HepG2 (cell line): Measurements from ENCODE around the gene CTIF. TPM values are rescaled to one million over a fixed set of nuclear protein-coding genes. Genes with fewer than 3 reads are reported as not detected.

Source experiments
- ARID2 ChIP-seq: sonication (generic); formaldehyde crosslinking; IDR thresholded peaks from 2 replicates; pipeline ENCODE4 v1.8.1; 2022; ENCODE audit warnings: mild to moderate bottlenecking, missing genetic modification reagents, borderline replicate concordance
- CEBPB ChIP-seq: IDR thresholded peaks from 2 replicates; pipeline ENCODE4 v1.6.1; 2011; ENCODE audit warnings: low read depth, low read length, improper control_type of control experiment, borderline replicate concordance
- HNF4A ChIP-seq: sonication (generic); formaldehyde crosslinking; IDR thresholded peaks from 2 replicates; pipeline ENCODE4 v1.4.0; 2020; ENCODE audit warnings: missing genetic modification reagents
- HNRNPLL ChIP-seq: fragments of 200-400 bp; formaldehyde crosslinking; IDR thresholded peaks from 2 replicates; pipeline ENCODE4 v1.6.1; 2017; ENCODE audit warnings: mild to moderate bottlenecking, low read depth, low read length; ENCODE audit not compliant: poor library complexity, severe bottlenecking
- HOXA3 ChIP-seq: sonication (generic); formaldehyde crosslinking; IDR thresholded peaks from 2 replicates; pipeline ENCODE4 v1.5.0; 2020; ENCODE audit warnings: missing genetic modification reagents
- HOXA7 ChIP-seq: sonication (generic); formaldehyde crosslinking; IDR thresholded peaks from 2 replicates; pipeline ENCODE4 v1.8.1; 2022; ENCODE audit warnings: mild to moderate bottlenecking, missing genetic modification reagents, moderate library complexity
- HOXD1 ChIP-seq: sonication (generic); formaldehyde crosslinking; IDR thresholded peaks from 2 replicates; pipeline ENCODE4 v1.5.0; 2020; ENCODE audit warnings: missing genetic modification reagents
- KDM1A ChIP-seq: IDR thresholded peaks from 2 replicates; pipeline ENCODE4 v1.6.1; 2016; ENCODE audit warnings: missing compliant biosample characterization
- LCORL ChIP-seq, 2 experiments: fragments of 450-650 bp in 1 of 2; sonication (generic) in 1 of 2; formaldehyde crosslinking in 1 of 2; IDR thresholded peaks; 2 replicates each; pipeline versions ENCODE4 v1.5.0 to v1.6.1; 2017 to 2020; ENCODE audit warnings: antibody characterized with exemption in 1 of 2, missing genetic modification reagents in 1 of 2
- MLX ChIP-seq: IDR thresholded peaks from 2 replicates; pipeline ENCODE4 v1.6.1; 2016
- POLR2A ChIP-seq, 2 experiments: IDR thresholded peaks; 2 replicates each; pipeline ENCODE4 v1.6.1; 2011; ENCODE audit warnings: low read depth in 2 of 2, low read length in 2 of 2, mild to moderate bottlenecking in 1 of 2, moderate library complexity in 1 of 2; ENCODE audit not compliant: insufficient read depth in 1 of 2
- PRDM15 ChIP-seq: sonication (generic); formaldehyde crosslinking; IDR thresholded peaks from 2 replicates; pipeline ENCODE4 v1.4.0; 2020; ENCODE audit warnings: missing genetic modification reagents
- SATB2 ChIP-seq: sonication (generic); formaldehyde crosslinking; IDR thresholded peaks from 2 replicates; pipeline ENCODE4 v1.5.0; 2020; ENCODE audit warnings: missing genetic modification reagents
- SMARCE1 ChIP-seq: fragments of 450-650 bp; IDR thresholded peaks from 2 replicates; pipeline ENCODE4 v1.6.1; 2017; ENCODE audit warnings: borderline replicate concordance
- SOX13 ChIP-seq, 3 experiments: fragments of 450-650 bp in 1 of 3; sonication (generic) in 1 of 3; formaldehyde crosslinking in 1 of 3; IDR thresholded peaks in 2 of 3; conservative IDR thresholded peaks in 1 of 3; 2 replicates each; pipeline versions ENCODE4 v1.5.0 to v1.6.1; 2016 to 2020; ENCODE audit warnings: antibody characterized with exemption in 1 of 3, mild to moderate bottlenecking in 1 of 3, missing compliant biosample characterization in 1 of 3, missing genetic modification reagents in 1 of 3, moderate library complexity in 1 of 3
- SRSF1 ChIP-seq: fragments of 200-400 bp; formaldehyde crosslinking; optimal IDR thresholded peaks from 2 replicates; pipeline ENCODE3; 2017; ENCODE audit warnings: mild to moderate bottlenecking, low read depth, low read length, moderate library complexity
- TAF1 ChIP-seq: sonication (generic); formaldehyde crosslinking; IDR thresholded peaks from 2 replicates; pipeline ENCODE4 v1.4.0; 2020; ENCODE audit warnings: missing genetic modification reagents
- TFAP4 ChIP-seq: sonication (generic); IDR thresholded peaks from 2 replicates; pipeline ENCODE4 v1.6.1; 2016; ENCODE audit warnings: low read depth, borderline replicate concordance
- ZFX ChIP-seq: sonication (generic); formaldehyde crosslinking; IDR thresholded peaks from 2 replicates; pipeline ENCODE4 v1.4.0; 2020; ENCODE audit warnings: mild to moderate bottlenecking, low read depth, missing genetic modification reagents, moderate library complexity
- ZIK1 ChIP-seq: sonication (generic); formaldehyde crosslinking; IDR thresholded peaks from 2 replicates; pipeline ENCODE4 v1.5.0; 2020; ENCODE audit warnings: mild to moderate bottlenecking, low read depth, missing genetic modification reagents, borderline replicate concordance
- ZNF24 ChIP-seq: fragments of 450-650 bp; IDR thresholded peaks from 2 replicates; pipeline ENCODE4 v1.6.1; 2017; ENCODE audit warnings: antibody characterized with exemption, mild to moderate bottlenecking
- ZNF282 ChIP-seq: fragments of 450-650 bp; IDR thresholded peaks from 2 replicates; pipeline ENCODE4 v1.6.1; 2018; ENCODE audit not compliant: partially characterized antibody
- ZNF335 ChIP-seq: sonication (generic); formaldehyde crosslinking; IDR thresholded peaks from 2 replicates; pipeline ENCODE4 v1.4.0; 2020; ENCODE audit warnings: missing genetic modification reagents
- ZNF580 ChIP-seq: IDR thresholded peaks from 2 replicates; pipeline ENCODE4 v1.6.1; 2016; ENCODE audit warnings: low read depth, borderline replicate concordance
- ZNF720 ChIP-seq: sonication (generic); formaldehyde crosslinking; IDR thresholded peaks from 2 replicates; pipeline ENCODE4 v1.4.0; 2020; ENCODE audit warnings: missing genetic modification reagents
- ZZZ3 ChIP-seq: sonication (generic); formaldehyde crosslinking; IDR thresholded peaks from 2 replicates; pipeline ENCODE4 v1.4.0; 2020; ENCODE audit warnings: missing genetic modification reagents, mild to moderate bottlenecking, borderline replicate concordance
- polyA plus RNA-seq, 8 experiments: library from polyadenylated mRNA; depleted of rRNA in 3 of 8; stranded (reverse) in 7 of 8; unstranded in 1 of 8; fragments of >200 nt; fragmentation: Illumina TruSeq in 4 of 8; extraction: Trizol in 4 of 8; gene quantifications; 2 replicates each; pipeline versions ENCODE4 v1.2.1 to v1.2.3, GENCODE V29; 2011 to 2016; ENCODE audit warnings: low read depth in 4 of 8, missing spikeins in 1 of 8, mixed read lengths in 1 of 8; ENCODE audit not compliant: insufficient read depth in 1 of 8
- total RNA-seq, 5 experiments: library from RNA; depleted of rRNA; stranded (reverse); fragments of >200 nt; fragmentation: Illumina TruSeq; extraction: Trizol; gene quantifications; 2 replicates each; pipeline ENCODE4 v1.2.3, GENCODE V29; 2016; ENCODE audit warnings: low read depth in 1 of 5

The CTIF gene
- total and polyA plus RNA-seq, 2 of the 13 experiments (the other 11 are each of a cell fraction or from before 2014, with no cell fraction given), result 18.2 to 28.0 TPM

GRCh38 chr18:48889115-48889941 lies 350.5 kb downstream of the CTIF start (continued):
- TF ChIP-seq TFAP4, result peak; percentile 89; the same call in 1 of the 2 replicates
- no peak for TF ChIP-seq HNRNPLL
- peak; percentile 33; the same call in 1 of the 2 replicates for TF ChIP-seq HOXA3 (CRISPR knock-in tag)
- TF ChIP-seq HOXD1 (CRISPR knock-in tag), result peak; percentile 55; the same call in 1 of the 2 replicates
- TF ChIP-seq ZNF282, result no peak
- TF ChIP-seq ZZZ3 (CRISPR knock-in tag), result no peak
- TF ChIP-seq ZNF580, result no peak
- TF ChIP-seq PRDM15 (CRISPR knock-in tag), result no peak
- no peak for TF ChIP-seq LCORL (IDR thresholded peaks at IDR 0.05)
- TF ChIP-seq LCORL (CRISPR knock-in tag; IDR thresholded peaks at IDR 0.05), result 0 out of 2 replicates have a peak, but pooled peaks have one; percentile 23
- no peak for TF ChIP-seq TAF1 (CRISPR knock-in tag)
- peak; percentile 39 for TF ChIP-seq ZFX (CRISPR knock-in tag)
- no peak for TF ChIP-seq SOX13 (IDR thresholded peaks at IDR 0.05)
- no peak for TF ChIP-seq SOX13 (CRISPR knock-in tag; conservative IDR thresholded peaks at IDR 0.05 in 1 of 2, IDR thresholded peaks at IDR 0.05 in 1 of 2)
- no peak for TF ChIP-seq SMARCE1
- TF ChIP-seq HOXA7 (CRISPR knock-in tag), result no peak
- TF ChIP-seq ZIK1 (CRISPR knock-in tag), result peak; percentile 69; the same call in 1 of the 2 replicates
- no peak for TF ChIP-seq KDM1A (CRISPR knock-in tag)
- no peak for TF ChIP-seq CEBPB
- TF ChIP-seq MLX (CRISPR knock-in tag), result no peak
- no peak for TF ChIP-seq ARID2 (CRISPR knock-in tag)
- TF ChIP-seq SATB2, result no peak
- no peak for TF ChIP-seq ZNF335 (CRISPR knock-in tag)
- TF ChIP-seq POLR2A (IDR thresholded peaks at IDR 0.05; ENCODE audit: insufficient read depth in 1 of 2, low read depth in 2 of 2, low read length in 2 of 2), result no peak
- no peak for TF ChIP-seq SRSF1
- TF ChIP-seq ZNF720 (CRISPR knock-in tag), result no peak
- TF ChIP-seq ZNF24, result no peak
- peak; percentile 24; the same call in 1 of the 2 replicates for TF ChIP-seq HNF4A (CRISPR knock-in tag)
